Thyroid gland (tissue), 4 donors: ENCODE measurements around the gene ATP6V0A1.

ENCODE experiments used
- CTCF ChIP-seq, 6 experiments: fragments of 200-600 bp in 3 of 6; fragments of 450-650 bp in 3 of 6; sonication (generic) in 3 of 6; IDR thresholded peaks; one replicate each; pipeline ENCODE4 v1.5.1; 2016 to 2019; ENCODE audit warnings: antibody characterized with exemption in 6 of 6, mild to moderate bottlenecking in 2 of 6, inconsistent platforms in 1 of 6, moderate library complexity in 1 of 6
- POLR2A ChIP-seq, 2 donors: fragments of 450-650 bp; IDR thresholded peaks; one replicate each; pipeline ENCODE4 v1.6.1; 2017; ENCODE audit warnings: antibody characterized with exemption in 2 of 2, mild to moderate bottlenecking in 2 of 2, moderate library complexity in 1 of 2

DNA sequence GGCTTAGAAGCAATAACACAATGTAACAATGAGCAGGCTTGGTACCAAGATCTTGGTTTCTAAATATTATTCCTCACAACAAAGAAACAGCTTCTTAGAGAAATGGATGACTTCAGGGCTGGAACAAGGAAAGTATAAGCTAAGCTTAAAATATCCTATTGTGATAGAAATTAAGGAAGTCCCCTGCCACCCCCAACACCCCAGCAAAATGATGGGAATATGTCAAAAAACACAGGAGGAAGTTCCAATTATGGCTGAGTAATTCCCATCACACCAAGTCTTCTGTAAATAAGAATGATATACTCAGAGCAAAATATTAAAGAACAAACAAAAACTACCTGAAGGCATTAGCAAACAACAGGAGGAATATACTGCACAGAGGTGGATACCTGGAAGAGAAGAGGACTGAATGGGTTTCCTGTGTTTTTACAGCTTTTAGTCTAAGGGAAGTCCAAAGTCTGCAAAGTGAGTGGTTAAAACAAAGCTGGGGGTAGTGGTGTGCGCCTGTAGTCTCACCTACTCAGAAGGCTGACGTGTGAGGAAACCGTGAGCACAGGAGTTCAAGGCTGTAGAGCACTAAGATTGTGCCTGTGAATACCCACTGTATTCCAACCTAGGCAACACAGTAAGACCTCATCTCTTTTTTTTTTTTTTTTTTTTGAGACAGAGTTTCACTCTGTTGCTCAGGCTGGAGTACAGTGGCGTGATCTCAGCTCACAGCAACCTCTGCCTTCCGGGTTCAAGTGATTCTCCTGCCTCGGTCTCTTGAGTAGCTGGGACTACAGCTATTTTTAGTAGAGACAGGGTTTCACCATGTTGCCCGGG, 17.1 kb upstream of the ATP6V0A1 start:
- no peak for TF ChIP-seq CTCF (IDR thresholded peaks at IDR 0.05)
- TF ChIP-seq POLR2A (IDR thresholded peaks at IDR 0.05): no peak
